A549 (cell line): ENCODE data around the gene SNX30. TPM values are rescaled to one million over a fixed set of nuclear protein-coding genes. Genes with fewer than 3 reads are reported as not detected.

ENCODE experiments used
- ATAC-seq, 2 experiments: fragments of 200-7000 bp in 1 of 2; fragments of >200 bp in 1 of 2; cut with Nextera tagmentation in 1 of 2; cut with Tn5 transposase in 1 of 2; 3 replicates each; pipeline versions ENCODE4 v1.8.0 to v1.9.1; 2018 to 2020; ENCODE audit warnings: mild to moderate bottlenecking in 1 of 2, moderate library complexity in 1 of 2
- CTCF ChIA-PET: fragments of 300-600 bp; sonication (Branson Sonifier 250); formaldehyde crosslinking; extraction: SDS; loops from one replicate; lab custom pipeline; 2021; ENCODE audit warnings: antibody characterized with exemption, inconsistent platforms; lab: Yijun Ruan, JAX
- POLR2A ChIA-PET: fragments of 350-600 bp; formaldehyde crosslinking; extraction: SDS; loops from one replicate; lab custom pipeline; 2021; ENCODE audit warnings: antibody characterized with exemption, inconsistent platforms; lab: Yijun Ruan, JAX
- DNase-seq, 2 experiments: peaks; one replicate each; pipeline versions ENCODE4 v3.0.0 to v3.0.0-alpha.2; 2011 to 2016; ENCODE audit warnings: low read depth in 1 of 2, low spot score in 1 of 2
- FAIRE-seq: peaks from 2 replicates; lab custom pipeline; 2011; peaks lifted over from hg19 to GRCh38; lab: Jason Lieb, UNC
- H3K27ac ChIP-seq, 2 experiments: fragments of >200 bp; sonication (Bioruptor Twin); formaldehyde crosslinking; 3 replicates each; pipeline ENCODE4 v1.5.1; 2016 to 2017
- H3K4me1 ChIP-seq: fragments of >200 bp; sonication (Bioruptor Twin); formaldehyde crosslinking; 3 replicates; pipeline ENCODE4 v1.6.1; 2016
- H3K4me2 ChIP-seq: fragments of >200 bp; sonication (Bioruptor Twin); formaldehyde crosslinking; 3 replicates; pipeline ENCODE4 v1.6.1; 2016
- H3K4me3 ChIP-seq: fragments of >200 bp; sonication (Bioruptor Twin); formaldehyde crosslinking; 3 replicates; pipeline ENCODE4 v1.5.1; 2016
- H3K9me3 ChIP-seq: fragments of >200 bp; sonication (Bioruptor Twin); formaldehyde crosslinking; 3 replicates; pipeline ENCODE4 v1.6.1; 2016
- ATOH8 ChIP-seq: fragments of 250-450 bp; sonication (Bioruptor Pico); IDR thresholded peaks from 2 replicates; pipeline ENCODE4 v1.5.0; 2020; ENCODE audit warnings: low read depth, mild to moderate bottlenecking, moderate library complexity
- BHLHE40 ChIP-seq: IDR thresholded peaks from 2 replicates; pipeline ENCODE4 v1.6.1; 2012; ENCODE audit warnings: low read depth, low read length, inconsistent platforms
- CBX2 ChIP-seq: fragments of 200-600 bp; sonication (generic); IDR thresholded peaks from 2 replicates; pipeline ENCODE4 v1.6.1; 2016; ENCODE audit warnings: low read depth, mild to moderate bottlenecking, borderline replicate concordance
- EHF ChIP-seq: fragments of 250-450 bp; sonication (Bioruptor Pico); IDR thresholded peaks from 2 replicates; pipeline ENCODE4 v1.5.0; 2020; ENCODE audit warnings: mild to moderate bottlenecking
- ELK1 ChIP-seq: fragments of 150-350 bp; IDR thresholded peaks from 2 replicates; pipeline ENCODE4 v1.6.1; 2014; ENCODE audit warnings: low read depth, mild to moderate bottlenecking, low read length
- GATA3 ChIP-seq: IDR thresholded peaks from 2 replicates; pipeline ENCODE4 v1.6.1; 2012; ENCODE audit warnings: borderline replicate concordance
- HDAC2 ChIP-seq: fragments of 200-600 bp; sonication (generic); IDR thresholded peaks from 2 replicates; pipeline ENCODE4 v1.6.1; 2016
- HES2 ChIP-seq: fragments of >200 bp; sonication (Bioruptor Twin); formaldehyde crosslinking; IDR thresholded peaks from 2 replicates; pipeline ENCODE4 v1.6.1; 2016
- HMGXB4 ChIP-seq: fragments of 250-450 bp; sonication (Bioruptor Pico); IDR thresholded peaks from 2 replicates; pipeline ENCODE4 v1.5.0; 2021; ENCODE audit warnings: mild to moderate bottlenecking, moderate library complexity, borderline replicate concordance
- HOXA7 ChIP-seq: fragments of 250-450 bp; sonication (Bioruptor Pico); IDR thresholded peaks from 2 replicates; pipeline ENCODE4 v1.5.0; 2020; ENCODE audit warnings: mild to moderate bottlenecking, moderate library complexity
- JUN ChIP-seq, 2 experiments: fragments of >200 bp; sonication (Bioruptor Twin); formaldehyde crosslinking; IDR thresholded peaks; 2 replicates in 1 of 2; 3 replicates in 1 of 2; pipeline ENCODE4 v1.6.1; 2016 to 2017
- JUNB ChIP-seq: fragments of >200 bp; sonication (Bioruptor Twin); formaldehyde crosslinking; IDR thresholded peaks from 2 replicates; pipeline ENCODE4 v1.6.1; 2016
- KDM1A ChIP-seq: fragments of 200-600 bp; sonication (generic); IDR thresholded peaks from 2 replicates; pipeline ENCODE4 v1.6.1; 2016; ENCODE audit warnings: low read depth, mild to moderate bottlenecking
- KDM5A ChIP-seq: fragments of 200-600 bp; sonication (generic); IDR thresholded peaks from 2 replicates; pipeline ENCODE4 v1.6.1; 2016; ENCODE audit warnings: antibody characterized with exemption, mild to moderate bottlenecking
- MAX ChIP-seq: IDR thresholded peaks from 2 replicates; pipeline ENCODE4 v1.6.1; 2012
- NFE2L2 ChIP-seq: fragments of 150-350 bp; conservative IDR thresholded peaks from 2 replicates; pipeline ENCODE4 v1.6.1; 2014; ENCODE audit warnings: low read length
- NR3C1 ChIP-seq: fragments of >200 bp; sonication (Bioruptor Twin); formaldehyde crosslinking; IDR thresholded peaks from 3 replicates; pipeline ENCODE4 v1.6.1; 2017
- POLR2A ChIP-seq: IDR thresholded peaks from 2 replicates; pipeline ENCODE4 v1.6.1; 2012; ENCODE audit warnings: mild to moderate bottlenecking, low read length
- POLR2AphosphoS2 ChIP-seq: conservative IDR thresholded peaks from 2 replicates; pipeline ENCODE4 v1.6.1; 2012; ENCODE audit warnings: low read length, improper control_type of control experiment, inconsistent platforms
- RARB ChIP-seq: fragments of 250-450 bp; sonication (Bioruptor Pico); IDR thresholded peaks from 2 replicates; pipeline ENCODE4 v1.8.0; 2021; ENCODE audit warnings: mild to moderate bottlenecking, moderate library complexity
- REST ChIP-seq: fragments of 200-600 bp; sonication (generic); IDR thresholded peaks from 2 replicates; pipeline ENCODE4 v1.6.1; 2016; ENCODE audit warnings: antibody characterized with exemption, mild to moderate bottlenecking, moderate library complexity
- RFX5 ChIP-seq: fragments of 450-650 bp; IDR thresholded peaks from 2 replicates; pipeline ENCODE4 v1.7.1; 2014; ENCODE audit warnings: antibody characterized with exemption, mild to moderate bottlenecking, moderate library complexity
- SREBF2 ChIP-seq: fragments of 450-650 bp; IDR thresholded peaks from 2 replicates; pipeline ENCODE4 v1.6.1; 2014; ENCODE audit warnings: mild to moderate bottlenecking, moderate library complexity
- TFCP2L1 ChIP-seq: fragments of 250-450 bp; sonication (Bioruptor Pico); IDR thresholded peaks from 2 replicates; pipeline ENCODE4 v1.5.0; 2021; ENCODE audit warnings: mild to moderate bottlenecking
- TP53 ChIP-seq: fragments of 250-450 bp; sonication (Bioruptor Pico); IDR thresholded peaks from 2 replicates; pipeline ENCODE4 v1.5.0; 2021; ENCODE audit warnings: mild to moderate bottlenecking, moderate library complexity
- ZFP36 ChIP-seq: fragments of 450-650 bp; IDR thresholded peaks from 2 replicates; pipeline ENCODE4 v1.6.1; 2014; ENCODE audit warnings: borderline replicate concordance; ENCODE audit not compliant: partially characterized antibody
- WGBS: methylation state at CpG from one replicate; pipeline ENCODE4 v1.1.6; 2017; ENCODE audit errors: missing lambda C conversion rate; 5-methylcytosine and 5-hydroxymethylcytosine counted together
- polyA plus RNA-seq, 4 experiments: library from polyadenylated mRNA; depleted of rRNA in 3 of 4; stranded (reverse); fragments of >200 nt; fragmentation: RNase III in 1 of 4; extraction: RNeasy Plus Mini Kit Qiagen cat#74134 plus additional on column Dnase treatment in 1 of 4; gene quantifications; 2 replicates in 3 of 4; 3 replicates in 1 of 4; pipeline ENCODE4 v1.2.3, GENCODE V29; 2011 to 2017

SNX30 gene
- polyA plus RNA-seq, 2 of the 4 experiments (the other 2 are of a cell fraction): 3.1 to 3.6 TPM

- WGBS: 40% methylated on average over 4 of the region's 4 CpGs
- DNase-seq (no peak), FAIRE-seq (no peak), ATAC-seq (no peak)
- Histone ChIP-seq H3K9me3 (no peaks in the 10 kb centered on the region), H3K4me3 (no peak overlapping the region), H3K4me2 (no peak overlapping the region), H3K27ac (no peak overlapping the region), H3K4me1 (no peaks in the 10 kb centered on the region)
- TF ChIP-seq JUN (IDR thresholded peaks at IDR 0.05) (no peak), ATOH8 (CRISPR knock-in tag) (no peak), POLR2AphosphoS2 (no peak), ELK1 (no peak), HES2 (no peak), KDM1A (no peak), POLR2A (no peak), HMGXB4 (no peak), CBX2 (no peak), JUNB (no peak), RARB (no peak), ZFP36 (no peak), RFX5 (no peak), TP53 (no peak), GATA3 (no peak), HOXA7 (CRISPR knock-in tag) (no peak), SREBF2 (no peak)
- POLR2A ChIA-PET: no interaction called here
- CTCF ChIA-PET: interaction anchor here (0.6 to 1.3 kb wide), 5 partner anchors 15 to 792 kb away, joined by 3 to 4 read pairs (median 3); no protein-coding TSS in a partner anchor
Measured at GRCh38 chr9:112905084-112905483, 154.5 kb downstream of the SNX30 start.

GRCh38 chr9:112911736-112912135, 161.2 kb downstream of the SNX30 start:
- Histone ChIP-seq H3K4me3 (no peak overlapping the region), H3K4me1 (no peaks in the 10 kb centered on the region), H3K4me2 (no peak overlapping the region), H3K9me3 (no peaks in the 10 kb centered on the region), H3K27ac (no peak overlapping the region)
- TF ChIP-seq ELK1 (no peak), RARB (no peak), HDAC2 (no peak), MAX (no peak), TFCP2L1 (CRISPR knock-in tag) (no peak), EHF (CRISPR knock-in tag) (no peak), NFE2L2 (no peak), HOXA7 (CRISPR knock-in tag) (no peak), JUN (IDR thresholded peaks at IDR 0.05) (no peak), BHLHE40 (no peak), RFX5 (no peak), REST (no peak), KDM5A (no peak), NR3C1 (no peak)
- POLR2A ChIA-PET: no interaction called here
- 0% methylated on average over 2 of the region's 2 CpGs for WGBS
- CTCF ChIA-PET: interaction anchor here (2.7 kb wide), 1 partner anchor 9 kb away, joined by 15 read pairs; no protein-coding TSS in a partner anchor
- FAIRE-seq (no peak), DNase-seq (no peak), ATAC-seq (no peak)
